Loucy (cell line): ENCODE results near the gene PLAU.
"Not testable (repeated sequence)": the region's sequence is repeated elsewhere in the genome, so short reads cannot be mapped to it uniquely, and the experiment has no call there.

ENCODE experiments used
- H2AFZ ChIP-seq: fragments of 200-600 bp; sonication (generic); 2 replicates; pipeline ENCODE4 v1.6.0; 2016; ENCODE audit warnings: antibody characterized with exemption, mild to moderate bottlenecking, low read length, moderate library complexity
- H3F3A ChIP-seq: fragments of 200-600 bp; 2 replicates; pipeline ENCODE4 v1.6.0; 2016; ENCODE audit warnings: antibody characterized with exemption, low read depth, mild to moderate bottlenecking
- H3K27me3 ChIP-seq: fragments of 200-600 bp; sonication (generic); 2 replicates; pipeline ENCODE4 v1.6.1; 2014; ENCODE audit warnings: low read length, mild to moderate bottlenecking; ENCODE audit not compliant: insufficient read depth, poor library complexity, severe bottlenecking
- H3K36me3 ChIP-seq: fragments of 200-600 bp; sonication (generic); 2 replicates; pipeline ENCODE4 v1.6.1; 2016; ENCODE audit warnings: low read length; ENCODE audit not compliant: insufficient read depth
- H3K4me1 ChIP-seq: fragments of 200-600 bp; sonication (generic); 2 replicates; pipeline ENCODE4 v1.5.1; 2014; ENCODE audit warnings: low read length, mild to moderate bottlenecking; ENCODE audit not compliant: insufficient read depth, poor library complexity, severe bottlenecking
- H3K4me2 ChIP-seq: fragments of 200-600 bp; sonication (generic); 2 replicates; pipeline ENCODE4 v1.6.0; 2014; ENCODE audit warnings: antibody characterized with exemption, low read length, low read depth, mild to moderate bottlenecking; ENCODE audit not compliant: poor library complexity, severe bottlenecking
- H3K4me3 ChIP-seq: fragments of 200-600 bp; sonication (generic); 2 replicates; pipeline ENCODE4 v1.5.1; 2014; ENCODE audit warnings: low read length, mild to moderate bottlenecking, mixed read lengths; ENCODE audit not compliant: poor library complexity, severe bottlenecking
- H3K79me2 ChIP-seq: fragments of 200-600 bp; sonication (generic); 2 replicates; pipeline ENCODE4 v1.6.1; 2014; ENCODE audit warnings: low read length; ENCODE audit not compliant: insufficient read depth
- H3K9ac ChIP-seq: fragments of 200-600 bp; sonication (generic); 2 replicates; pipeline ENCODE4 v1.6.0; 2014; ENCODE audit warnings: mild to moderate bottlenecking, low read depth, low read length, moderate library complexity; ENCODE audit not compliant: poor library complexity, severe bottlenecking
- H3K9me2 ChIP-seq: fragments of 200-600 bp; sonication (generic); replicated peaks from 2 replicates; pipeline ENCODE4 v1.6.1; 2016; ENCODE audit warnings: low read depth, low read length, mixed read lengths
- H3K9me3 ChIP-seq: fragments of 200-600 bp; sonication (generic); 2 replicates; pipeline ENCODE4 v1.6.1; 2014; ENCODE audit warnings: mild to moderate bottlenecking, antibody characterized with exemption, low read length, low read depth; ENCODE audit not compliant: insufficient read depth
- H4K20me1 ChIP-seq: fragments of 200-600 bp; sonication (generic); 2 replicates; pipeline ENCODE4 v1.6.0; 2014; ENCODE audit warnings: antibody characterized with exemption, low read length, mild to moderate bottlenecking; ENCODE audit not compliant: insufficient read depth, poor library complexity, severe bottlenecking
- CTCF ChIP-seq: fragments of 200-600 bp; sonication (generic); conservative IDR thresholded peaks from 2 replicates; pipeline ENCODE4 v1.5.1; 2014; ENCODE audit warnings: mild to moderate bottlenecking, antibody characterized with exemption, low read length
- EZH2phosphoT487 ChIP-seq: fragments of 200-600 bp; IDR thresholded peaks from 2 replicates; pipeline ENCODE4 v1.6.1; 2018; ENCODE audit warnings: antibody characterized with exemption, mild to moderate bottlenecking, moderate library complexity, borderline replicate concordance

PLAU gene

GRCh38 chr10:73926152-73926764 is 15.3 kb downstream of the PLAU start:
- Histone ChIP-seq H3K4me3 (no peak overlapping the region), H3K27me3 (no peaks in the 10 kb centered on the region), H4K20me1 (no peaks in the 10 kb centered on the region), H3K4me1 (peaks cover 7% of the 10 kb centered on the region), H3K79me2 (no peaks in the 10 kb centered on the region), H2AFZ (no peak overlapping the region), H3K4me2 (no peak overlapping the region), H3F3A (no peaks in the 10 kb centered on the region), H3K9me2 (no peaks in the 10 kb centered on the region), H3K9ac (no peak overlapping the region), H3K9me3 (no peaks in the 10 kb centered on the region), H3K36me3 (no peaks in the 10 kb centered on the region)
- TF ChIP-seq EZH2phosphoT487 (no peak), CTCF (no peak)

- H3K36me3 ChIP-seq = not testable (repeated sequence)
These were observed 19.8 kb downstream of the PLAU start for GRCh38 chr10:73930630-73931327.

GRCh38 chr10:73931767-73932619 is 21.1 kb downstream of the PLAU start:
- Histone ChIP-seq H2AFZ (0 out of 2 replicates have a peak overlapping the region, but pooled peaks have one; percentile 34), H3K36me3 (no peaks in the 10 kb centered on the region), H3K79me2 (no peaks in the 10 kb centered on the region), H3K27me3 (no peaks in the 10 kb centered on the region), H3K9me2 (no peaks in the 10 kb centered on the region), H3K4me2 (peak overlapping the region; percentile 49), H3K9me3 (no peaks in the 10 kb centered on the region), H3F3A (no peaks in the 10 kb centered on the region), H3K4me3 (peak overlapping the region; percentile 36), H3K9ac (no peak overlapping the region), H3K4me1 (peaks cover 16% of the 10 kb centered on the region), H4K20me1 (no peaks in the 10 kb centered on the region)
- no peak for TF ChIP-seq CTCF
- no peak for TF ChIP-seq EZH2phosphoT487

More at GRCh38 chr10:73930630-73931327, 19.8 kb downstream of the PLAU start:
- peaks cover 16% of the 10 kb centered on the region for H3K4me1 ChIP-seq
- H3K4me3 ChIP-seq, H3K4me2 ChIP-seq, H3K79me2 ChIP-seq, H3K9me2 ChIP-seq, H2AFZ ChIP-seq, H3K9ac ChIP-seq, H3K9me3 ChIP-seq, H4K20me1 ChIP-seq, H3F3A ChIP-seq, H3K27me3 ChIP-seq: not testable (repeated sequence)
